Thoracic aorta (tissue), 2 donors: ENCODE measurements around the gene PHF21B. TPM values are rescaled to one million over a fixed set of nuclear protein-coding genes. Genes with fewer than 3 reads are reported as not detected.

Experiments used
- ATAC-seq: fragments of 150-250 bp; one replicate; pipeline ENCODE4 v1.8.0; 2017; ENCODE audit warnings: low read depth; ENCODE audit not compliant: insufficient number of reproducible peaks, low FRiP score
- DNase-seq: peaks from one replicate; pipeline ENCODE4 v3.0.0-alpha.2; 2020; ENCODE audit warnings: low spot score
- H3K27ac ChIP-seq, 2 donors: fragments of 200-600 bp; sonication (generic); 1 replicate in 1 of 2; 2 replicates in 1 of 2; pipeline ENCODE4 v1.5.1; 2016; ENCODE audit warnings: mild to moderate bottlenecking in 2 of 2, moderate library complexity in 2 of 2
- H3K27me3 ChIP-seq: fragments of 200-600 bp; sonication (generic); replicated peaks from 2 replicates; pipeline ENCODE4 v1.6.0; 2016; ENCODE audit warnings: mild to moderate bottlenecking; ENCODE audit not compliant: insufficient read depth
- H3K36me3 ChIP-seq: fragments of 200-600 bp; sonication (generic); one replicate; pipeline ENCODE4 v1.5.1; 2016
- H3K4me1 ChIP-seq, 2 donors: fragments of 200-600 bp; sonication (generic); 1 replicate in 1 of 2; 2 replicates in 1 of 2; pipeline versions ENCODE4 v1.5.1 to v1.6.0; 2016; ENCODE audit warnings: low read depth in 2 of 2, mild to moderate bottlenecking in 1 of 2; ENCODE audit not compliant: control insufficient read depth in 1 of 2
- H3K4me3 ChIP-seq: fragments of 200-600 bp; sonication (generic); 2 replicates; pipeline ENCODE4 v1.5.1; 2016; ENCODE audit warnings: mild to moderate bottlenecking
- H3K9me3 ChIP-seq: fragments of 200-600 bp; sonication (generic); 2 replicates; pipeline ENCODE4 v1.5.1; 2016
- CTCF ChIP-seq: fragments of 200-600 bp; sonication (generic); IDR thresholded peaks from one replicate; pipeline ENCODE4 v1.5.1; 2019; ENCODE audit warnings: antibody characterized with exemption
- total RNA-seq, 2 donors: library from RNA; depleted of rRNA; stranded (reverse); fragments of >200 nt; gene quantifications; one replicate each; pipeline versions ENCODE4 v1.1.0 to v1.2.3, GENCODE V29; 2016

PHF21B gene
- total RNA-seq, 2 donors from 2014 or later, result 2.1 TPM; not detected in 1

GRCh38 chr22:44890416-44891292 lies 119.2 kb downstream of the PHF21B start:
- Histone ChIP-seq H3K9me3 (no peaks in the 10 kb centered on the region), H3K4me1 (no peaks in the 10 kb centered on the region), H3K27ac (no peak overlapping the region), H3K4me3 (no peak overlapping the region), H3K36me3 (no peaks in the 10 kb centered on the region), H3K27me3 (no peaks in the 10 kb centered on the region)
- DNase-seq, result no peak
- TF ChIP-seq CTCF, result no peak
- ATAC-seq, result no peak

- ATAC-seq (no peak), DNase-seq (no peak)
- no peak overlapping the region for H3K27ac ChIP-seq
Observed at GRCh38 chr22:44889255-44889878, 120.4 kb downstream of the PHF21B start.

GRCh38 chr22:44888491-44889254 lies 121.1 kb downstream of the PHF21B start:
- H3K4me3 ChIP-seq, result no peak overlapping the region
- no peak for TF ChIP-seq CTCF
- no peaks in the 10 kb centered on the region for H3K9me3 ChIP-seq
- ATAC-seq, result no peak
- no peak overlapping the region for H3K27ac ChIP-seq
- DNase-seq, result no peak
- H3K27me3 ChIP-seq, result no peaks in the 10 kb centered on the region
- H3K36me3 ChIP-seq, result no peaks in the 10 kb centered on the region
- no peaks in the 10 kb centered on the region for H3K4me1 ChIP-seq

More at GRCh38 chr22:44889255-44889878, 120.4 kb downstream of the PHF21B start:
- H3K4me3 ChIP-seq, result no peak overlapping the region
- H3K4me1 ChIP-seq, result no peaks in the 10 kb centered on the region
- no peak for TF ChIP-seq CTCF
- H3K9me3 ChIP-seq, result no peaks in the 10 kb centered on the region
- no peaks in the 10 kb centered on the region for H3K36me3 ChIP-seq
- H3K27me3 ChIP-seq, result no peaks in the 10 kb centered on the region

GRCh38 chr22:44887941-44888366 lies 121.9 kb downstream of the PHF21B start:
- no peaks in the 10 kb centered on the region for H3K27me3 ChIP-seq
- no peak for DNase-seq
- H3K4me1 ChIP-seq, result no peaks in the 10 kb centered on the region
- no peaks in the 10 kb centered on the region for H3K36me3 ChIP-seq
- H3K9me3 ChIP-seq, result no peaks in the 10 kb centered on the region
- no peak overlapping the region for H3K27ac ChIP-seq
- no peak for ATAC-seq
- no peak overlapping the region for H3K4me3 ChIP-seq
- TF ChIP-seq CTCF, result no peak
